CD8-positive, alpha-beta memory T cell (primary cell): ENCODE measurements around the gene B9D2. TPM values are rescaled to one million over a fixed set of nuclear protein-coding genes. Genes with fewer than 3 reads are reported as not detected.
"Not testable (repeated sequence)": the region's sequence is repeated elsewhere in the genome, so short reads cannot be mapped to it uniquely, and the experiment has no call there.

Source experiments
- CTCF ChIA-PET: fragments of 350-600 bp; sonication (Branson Sonifier 250); formaldehyde crosslinking; loops from one replicate; lab custom pipeline; 2021; ENCODE audit warnings: antibody characterized with exemption; lab: Charles Lee
- POLR2A ChIA-PET: fragments of 350-600 bp; sonication (Branson Sonifier 250); formaldehyde crosslinking; loops from one replicate; lab custom pipeline; 2021; ENCODE audit warnings: antibody characterized with exemption; lab: Charles Lee
- DNase-seq, 5 donors: peaks; one replicate each; pipeline versions ENCODE4 v3.0.0 to v3.0.0-alpha.2; 2020 to 2022; ENCODE audit warnings: mixed read lengths in 1 of 5
- H3K27ac ChIP-seq: one replicate; pipeline ENCODE4 v1.7.0; 2013; ENCODE audit warnings: low read depth, mild to moderate bottlenecking, low read length, moderate library complexity
- H3K27me3 ChIP-seq: 2 replicates; pipeline ENCODE4 v1.7.0; 2013; ENCODE audit warnings: low read length, mild to moderate bottlenecking; ENCODE audit not compliant: insufficient read depth, poor library complexity, severe bottlenecking
- H3K36me3 ChIP-seq: 2 replicates; pipeline ENCODE4 v1.7.0; 2013; ENCODE audit warnings: mild to moderate bottlenecking, low read length, moderate library complexity; ENCODE audit not compliant: insufficient read depth
- H3K4me1 ChIP-seq: 2 replicates; pipeline ENCODE4 v1.7.0; 2013; ENCODE audit warnings: mild to moderate bottlenecking, low read length, moderate library complexity; ENCODE audit not compliant: insufficient read depth
- H3K4me3 ChIP-seq: 2 replicates; pipeline ENCODE4 v1.7.0; 2013; ENCODE audit warnings: mild to moderate bottlenecking, low read length
- H3K9me3 ChIP-seq: 2 replicates; pipeline ENCODE4 v1.7.0; 2013; ENCODE audit warnings: mild to moderate bottlenecking, low read length
- H3K27ac Mint-ChIP-seq, 8 donors: one replicate each; pipeline ENCODE4 v1.8.0; 2020 to 2021; ENCODE audit warnings: mixed read lengths in 8 of 8, mild to moderate bottlenecking in 6 of 8, inconsistent platforms in 3 of 8, moderate library complexity in 3 of 8
- H3K27me3 Mint-ChIP-seq, 2 donors: one replicate each; pipeline ENCODE4 v1.8.0; 2020 to 2021; ENCODE audit warnings: mixed read lengths in 2 of 2, mild to moderate bottlenecking in 1 of 2, moderate library complexity in 1 of 2
- H3K36me3 Mint-ChIP-seq, 3 donors: one replicate each; pipeline ENCODE4 v1.8.0; 2020 to 2021; ENCODE audit warnings: mixed read lengths in 3 of 3, inconsistent platforms in 1 of 3, mild to moderate bottlenecking in 1 of 3
- H3K4me1 Mint-ChIP-seq, 3 donors: one replicate each; pipeline ENCODE4 v1.8.0; 2020 to 2021; ENCODE audit warnings: mixed read lengths in 3 of 3, inconsistent platforms in 1 of 3, mild to moderate bottlenecking in 1 of 3
- H3K4me3 Mint-ChIP-seq, 7 donors: one replicate each; pipeline ENCODE4 v1.8.0; 2020 to 2021; ENCODE audit warnings: mixed read lengths in 7 of 7, mild to moderate bottlenecking in 6 of 7, moderate library complexity in 4 of 7, inconsistent platforms in 2 of 7
- H3K9me3 Mint-ChIP-seq, 5 donors: one replicate each; pipeline ENCODE4 v1.8.0; 2020 to 2022; ENCODE audit warnings: mixed read lengths in 5 of 5, mild to moderate bottlenecking in 3 of 5, moderate library complexity in 2 of 5, inconsistent platforms in 1 of 5
- polyA plus RNA-seq: library from polyadenylated mRNA; unstranded; fragments of 300-500 nt; fragmentation: Illumina TruSeq; gene quantifications from one replicate; pipeline ENCODE4 v1.2.3, GENCODE V29; 2021
- total RNA-seq, 2 experiments: library from RNA; stranded (reverse); gene quantifications; one replicate each; pipeline ENCODE4 v1.2.3, GENCODE V29; 2021

B9D2 gene
- total and polyA plus RNA-seq, 3 experiments from 2014 or later = 8.5 to 15.4 (median 9.7) TPM

- Histone ChIP-seq H3K27ac (no peak overlapping the region), H3K9me3 (no peaks in the 10 kb centered on the region), H3K4me3 (no peak overlapping the region), H3K36me3 (no peaks in the 10 kb centered on the region), H3K4me1 (peaks cover 5% of the 10 kb centered on the region), H3K27me3 (no peaks in the 10 kb centered on the region)
- no peaks in the 10 kb centered on the region for H3K27me3 Mint-ChIP-seq
- H3K36me3 Mint-ChIP-seq = peaks cover 0 to 3% (median 3%) of the 10 kb centered on the region in 3 donors
- ChIA-PET POLR2A (no interaction called here), CTCF (interaction anchor here (1.3 kb wide), 1 partner anchor 14 kb away, joined by 3 read pairs; no protein-coding TSS in a partner anchor)
- H3K4me3 Mint-ChIP-seq = no peak overlapping the region
- H3K4me1 Mint-ChIP-seq = peaks cover 5 to 8% (median 5%) of the 10 kb centered on the region in 3 donors
- no peak for DNase-seq
- peak overlapping the region in 3 of 8 donors; percentile 17 to 39 (median 32) for H3K27ac Mint-ChIP-seq
- no peaks in the 10 kb centered on the region for H3K9me3 Mint-ChIP-seq
Observed at GRCh38 chr19:41371541-41371940, 7.6 kb upstream of the B9D2 start.

GRCh38 chr19:41371119-41371518 lies 7.2 kb upstream of the B9D2 start:
- H3K36me3 ChIP-seq, H3K9me3 ChIP-seq, H3K4me1 ChIP-seq, H3K27me3 Mint-ChIP-seq, H3K4me3 Mint-ChIP-seq, POLR2A ChIA-PET, H3K9me3 Mint-ChIP-seq, H3K36me3 Mint-ChIP-seq, H3K27ac Mint-ChIP-seq, H3K27ac ChIP-seq, H3K4me1 Mint-ChIP-seq, DNase-seq, H3K27me3 ChIP-seq, H3K4me3 ChIP-seq: not testable (repeated sequence)
- CTCF ChIA-PET = interaction anchor here (1.3 kb wide), 1 partner anchor 13 kb away, joined by 3 read pairs; no protein-coding TSS in a partner anchor

DNA sequence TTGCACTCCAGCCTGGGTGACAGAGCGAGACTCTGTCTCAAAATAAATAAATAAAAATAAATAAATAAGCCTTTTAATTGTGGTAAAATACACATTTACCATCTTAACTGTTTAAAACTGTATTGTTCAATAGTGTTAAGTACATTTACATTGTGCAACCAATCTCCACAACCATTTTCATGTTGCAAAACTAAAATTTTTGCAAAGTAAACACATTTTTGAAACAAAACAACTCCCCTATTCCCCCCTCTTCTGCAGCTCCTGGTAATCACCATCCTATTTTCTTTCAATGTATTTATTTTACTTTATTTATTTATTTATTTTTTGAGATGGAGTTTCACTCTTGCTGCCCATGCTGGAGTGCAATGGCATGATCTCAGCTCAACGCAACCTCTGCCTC lies 5.8 kb upstream of the B9D2 start:
- no peaks in the 10 kb centered on the region for H3K27me3 Mint-ChIP-seq
- Histone ChIP-seq H3K36me3 (no peaks in the 10 kb centered on the region), H3K27me3 (no peaks in the 10 kb centered on the region), H3K9me3 (no peaks in the 10 kb centered on the region), H3K4me3 (no peak overlapping the region), H3K4me1 (peaks cover 2% of the 10 kb centered on the region), H3K27ac (no peak overlapping the region)
- H3K4me3 Mint-ChIP-seq = no peak overlapping the region
- no peak for DNase-seq
- no peak overlapping the region for H3K27ac Mint-ChIP-seq
- peaks cover 5 to 10% (median 5%) of the 10 kb centered on the region in 3 donors for H3K4me1 Mint-ChIP-seq
- no peaks in the 10 kb centered on the region for H3K9me3 Mint-ChIP-seq
- ChIA-PET POLR2A (no interaction called here), CTCF (interaction anchor here (1.2 kb wide), 2 partner anchors 12 to 17 kb away, joined by 3 to 4 read pairs; partner anchors contain the start of gene TGFB1)
- peaks cover 0 to 2% (median 0%) of the 10 kb centered on the region in 3 donors for H3K36me3 Mint-ChIP-seq

DNA sequence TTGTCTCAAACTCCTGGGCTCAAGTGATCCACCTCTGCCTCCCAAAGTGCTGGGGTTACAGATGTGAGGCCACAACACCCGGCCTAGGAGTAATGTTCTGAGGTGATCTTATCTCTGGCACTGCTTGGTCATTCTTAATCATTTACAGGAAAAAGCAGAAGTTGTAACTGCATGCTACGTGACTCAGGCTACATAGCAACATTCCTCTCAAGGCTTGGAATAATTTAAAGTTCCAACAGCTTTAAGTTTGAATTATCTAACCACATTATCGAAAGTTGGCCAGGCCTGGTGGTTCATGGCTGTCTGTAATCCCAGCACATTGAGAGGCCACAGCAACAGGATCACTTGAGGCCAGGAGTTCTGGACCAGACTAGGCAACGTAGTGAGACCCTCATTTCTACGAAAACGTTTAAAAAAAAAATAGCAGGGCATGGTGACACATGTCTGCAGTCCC lies 3.9 kb upstream of the B9D2 start:
- H3K27me3 ChIP-seq = no peaks in the 10 kb centered on the region
- Mint-ChIP-seq H3K27ac (peak overlapping the region in 1 of 8 donors; percentile 11), H3K4me3 (no peak overlapping the region), H3K9me3 (no peaks in the 10 kb centered on the region), H3K36me3 (peaks cover 0 to 8% (median 1%) of the 10 kb centered on the region in 3 donors), H3K4me1 (peaks cover 19 to 29% (median 19%) of the 10 kb centered on the region in 3 donors), H3K27me3 (no peaks in the 10 kb centered on the region)
- H3K4me3 ChIP-seq = no peak overlapping the region
- H3K27ac ChIP-seq = peak overlapping the region; percentile 79
- DNase-seq = no peak
- ChIA-PET CTCF (no interaction called here), POLR2A (no interaction called here)
- H3K4me1 ChIP-seq = peaks cover 15% of the 10 kb centered on the region
- no peaks in the 10 kb centered on the region for H3K9me3 ChIP-seq
- H3K36me3 ChIP-seq = no peaks in the 10 kb centered on the region

DNA sequence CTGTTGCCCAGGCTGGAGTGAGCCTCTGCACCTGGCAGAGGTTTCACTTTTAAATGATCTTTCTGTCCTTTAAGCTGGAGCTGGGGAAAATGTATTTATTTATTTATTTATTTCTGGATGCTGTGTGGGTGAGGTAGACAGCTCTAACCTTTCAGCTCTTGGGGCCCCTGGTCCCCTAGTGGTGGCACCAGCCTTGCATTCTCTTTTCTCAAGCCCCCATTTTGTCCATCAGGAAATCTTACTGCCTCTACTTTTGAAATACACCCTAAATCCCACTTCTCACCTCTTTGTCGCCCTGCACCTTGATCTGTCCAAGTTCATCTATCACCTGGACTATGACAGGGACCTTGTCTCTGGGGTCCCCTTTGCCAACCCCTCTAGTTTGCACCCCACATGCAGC lies 2.1 kb upstream of the B9D2 start:
- ChIA-PET POLR2A (interaction anchor here (0.6 kb wide), 1 partner anchor 577 kb away, joined by 3 read pairs; no protein-coding TSS in a partner anchor), CTCF (interaction anchor here (0.7 to 4.4 kb wide), 7 partner anchors 12 to 203 kb away, joined by 3 to 63 read pairs (median 5); partner anchors contain the start of gene TGFB1)
- peaks cover 21% of the 10 kb centered on the region for H3K4me1 ChIP-seq
- H3K27me3 ChIP-seq = no peaks in the 10 kb centered on the region
- peak overlapping the region in 5 of 8 donors; percentile 5 to 70 (median 34) for H3K27ac Mint-ChIP-seq
- H3K4me3 Mint-ChIP-seq = peak overlapping the region in 3 of 7 donors; percentile 25 to 63 (median 36)
- no peaks in the 10 kb centered on the region for H3K9me3 ChIP-seq
- peaks cover 23 to 36% (median 26%) of the 10 kb centered on the region in 3 donors for H3K4me1 Mint-ChIP-seq
- H3K4me3 ChIP-seq = no peak overlapping the region
- DNase-seq = no peak
- no peaks in the 10 kb centered on the region for H3K36me3 ChIP-seq
- H3K27ac ChIP-seq = peak overlapping the region; percentile 45
- peaks cover 0 to 12% (median 1%) of the 10 kb centered on the region in 3 donors for H3K36me3 Mint-ChIP-seq
- H3K9me3 Mint-ChIP-seq = no peaks in the 10 kb centered on the region
- H3K27me3 Mint-ChIP-seq = no peaks in the 10 kb centered on the region

DNA sequence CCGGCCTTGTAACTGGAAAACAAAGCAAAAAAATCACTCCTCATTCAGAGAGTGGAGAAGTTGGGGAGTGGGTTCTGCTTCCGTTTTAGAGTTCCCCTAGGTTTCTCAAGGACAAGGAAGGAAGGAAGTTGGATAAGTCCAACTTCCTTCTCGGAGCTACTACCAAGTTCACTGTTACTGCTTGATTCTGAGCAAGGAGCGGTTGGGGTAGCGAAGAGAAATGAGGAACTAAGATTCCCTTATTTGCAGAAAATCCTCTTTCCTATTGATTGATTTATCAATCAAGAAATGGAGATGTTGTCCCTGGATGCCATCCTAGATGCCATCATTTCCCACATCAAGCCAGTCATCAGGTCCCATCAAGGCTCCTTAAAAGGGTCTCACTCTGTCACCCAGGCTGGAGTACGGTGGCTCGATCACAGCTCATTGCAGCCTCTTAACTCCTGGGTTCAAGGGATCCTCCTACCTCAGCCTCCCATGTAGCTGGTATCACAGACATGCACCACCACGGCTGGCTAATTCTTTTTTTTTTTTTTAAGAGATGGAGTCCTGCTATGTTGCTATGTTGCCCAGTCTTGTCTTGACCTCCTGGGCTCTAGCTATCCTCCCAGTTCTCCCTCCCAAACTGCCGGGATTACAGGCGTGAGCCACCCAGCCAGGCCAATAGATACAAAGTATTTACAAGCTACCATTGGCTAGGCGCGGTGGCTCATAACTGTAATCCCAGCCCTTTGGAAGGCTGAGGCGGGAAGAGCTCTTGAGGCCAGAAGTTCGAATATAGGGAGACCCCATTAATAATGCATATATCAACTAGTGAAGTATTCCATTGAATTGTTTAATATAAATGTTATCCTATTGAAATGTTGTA lies 809 bp upstream of the B9D2 start:
- peaks cover 22% of the 10 kb centered on the region for H3K4me1 ChIP-seq

GRCh38 chr19:41363371-41363752 lies 587 bp downstream of the B9D2 start:
- Mint-ChIP-seq H3K9me3 (no peaks in the 10 kb centered on the region), H3K27me3 (peaks cover 0 to 2% of the 10 kb centered on the region in 2 donors), H3K36me3 (peaks cover 0 to 12% (median 1%) of the 10 kb centered on the region in 3 donors), H3K4me3 (peak overlapping the region; percentile 87 to 98 (median 97)), H3K4me1 (peaks cover 26 to 43% (median 29%) of the 10 kb centered on the region in 3 donors), H3K27ac (peak overlapping the region; percentile 99 to 100 (median 100))
- no peaks in the 10 kb centered on the region for H3K27me3 ChIP-seq
- H3K9me3 ChIP-seq = no peaks in the 10 kb centered on the region
- H3K27ac ChIP-seq = peak overlapping the region; percentile 100
- peaks cover 28% of the 10 kb centered on the region for H3K4me1 ChIP-seq
- peak overlapping the region; percentile 95 for H3K4me3 ChIP-seq
- no peaks in the 10 kb centered on the region for H3K36me3 ChIP-seq
- POLR2A ChIA-PET = interaction anchor here (0.6 to 5.1 kb wide), 12 partner anchors 11 to 1173 kb away, joined by 3 to 111 read pairs (median 5); partner anchors contain the start of genes CCDC97, HNRNPUL1, SERTAD3 and SNRPA
- DNase-seq = no peak
- CTCF ChIA-PET = interaction anchor here (0.6 to 4.4 kb wide), 8 partner anchors 10 to 159 kb away, joined by 3 to 63 read pairs (median 4); partner anchors contain the start of gene TGFB1

More for the DNA sequence above, 809 bp upstream of the B9D2 start:
- H3K4me3 Mint-ChIP-seq = peak overlapping the region; percentile 87 to 98 (median 97)
- peak overlapping the region; percentile 99 to 100 (median 100) for H3K27ac Mint-ChIP-seq
- H3K27me3 Mint-ChIP-seq = no peaks in the 10 kb centered on the region
- H3K4me1 Mint-ChIP-seq = peaks cover 23 to 39% (median 26%) of the 10 kb centered on the region in 3 donors
- H3K36me3 Mint-ChIP-seq = peaks cover 0 to 12% (median 1%) of the 10 kb centered on the region in 3 donors
- Histone ChIP-seq H3K4me3 (peak overlapping the region; percentile 95), H3K27ac (peak overlapping the region; percentile 100), H3K9me3 (no peaks in the 10 kb centered on the region), H3K27me3 (no peaks in the 10 kb centered on the region), H3K36me3 (no peaks in the 10 kb centered on the region)
- CTCF ChIA-PET = interaction anchor here (0.7 to 4.4 kb wide), 13 partner anchors 11 to 204 kb away, joined by 3 to 63 read pairs (median 4); partner anchors contain the start of gene TGFB1
- H3K9me3 Mint-ChIP-seq = no peaks in the 10 kb centered on the region
- no peak for DNase-seq
- POLR2A ChIA-PET = interaction anchor here (0.5 to 5.1 kb wide), 10 partner anchors 13 to 614 kb away, joined by 3 to 111 read pairs (median 5); partner anchors contain the start of genes CCDC97, HNRNPUL1, SNRPA and TGFB1
